ENCODE measurements around the gene PCP2.
A peak's percentile ranks its signal among the peaks of the same experiment; 100 is the strongest.

The PCP2 gene

DNA sequence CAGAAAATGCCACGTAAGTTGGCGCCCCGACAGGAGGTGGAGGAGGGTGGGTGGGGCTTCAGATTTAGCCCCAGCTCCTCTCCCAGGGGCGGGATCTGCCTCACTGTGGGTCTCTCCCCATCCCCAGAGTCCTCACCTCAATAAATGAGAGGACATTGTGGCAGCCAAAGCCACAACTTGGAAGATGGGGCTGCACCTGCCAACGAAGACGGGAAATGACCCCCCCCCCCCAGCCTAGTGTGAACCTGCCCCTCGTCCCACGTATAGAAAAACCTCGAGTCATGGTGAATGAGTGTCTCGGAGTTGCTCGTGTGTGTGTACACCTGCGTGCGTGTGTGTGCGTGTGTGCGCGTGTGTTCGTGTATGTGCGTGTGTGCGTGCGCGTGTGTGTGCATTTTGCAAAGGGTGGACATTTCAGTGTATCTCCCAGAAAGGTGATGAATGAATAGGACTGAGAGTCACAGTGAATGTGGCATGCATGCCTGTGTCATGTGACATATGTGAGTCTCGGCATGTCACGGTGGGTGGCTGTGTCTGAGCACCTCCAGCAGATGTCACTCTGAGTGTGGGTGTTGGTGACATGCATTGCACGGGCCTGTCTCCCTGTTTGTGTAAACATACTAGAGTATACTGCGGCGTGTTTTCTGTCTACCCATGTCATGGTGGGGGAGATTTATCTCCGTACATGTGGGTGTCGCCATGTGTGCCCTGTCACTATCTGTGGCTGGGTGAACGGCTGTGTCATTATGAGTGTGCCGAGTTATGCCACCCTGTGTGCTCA, 45.6 kb upstream of the PCP2 start:
- DNase-seq (ENCODE audit: low read depth): peak; percentile 14
- H3K4me3 ChIP-seq (ENCODE audit: low read length): no peak overlapping the region
- TF ChIP-seq, protein P1, sequence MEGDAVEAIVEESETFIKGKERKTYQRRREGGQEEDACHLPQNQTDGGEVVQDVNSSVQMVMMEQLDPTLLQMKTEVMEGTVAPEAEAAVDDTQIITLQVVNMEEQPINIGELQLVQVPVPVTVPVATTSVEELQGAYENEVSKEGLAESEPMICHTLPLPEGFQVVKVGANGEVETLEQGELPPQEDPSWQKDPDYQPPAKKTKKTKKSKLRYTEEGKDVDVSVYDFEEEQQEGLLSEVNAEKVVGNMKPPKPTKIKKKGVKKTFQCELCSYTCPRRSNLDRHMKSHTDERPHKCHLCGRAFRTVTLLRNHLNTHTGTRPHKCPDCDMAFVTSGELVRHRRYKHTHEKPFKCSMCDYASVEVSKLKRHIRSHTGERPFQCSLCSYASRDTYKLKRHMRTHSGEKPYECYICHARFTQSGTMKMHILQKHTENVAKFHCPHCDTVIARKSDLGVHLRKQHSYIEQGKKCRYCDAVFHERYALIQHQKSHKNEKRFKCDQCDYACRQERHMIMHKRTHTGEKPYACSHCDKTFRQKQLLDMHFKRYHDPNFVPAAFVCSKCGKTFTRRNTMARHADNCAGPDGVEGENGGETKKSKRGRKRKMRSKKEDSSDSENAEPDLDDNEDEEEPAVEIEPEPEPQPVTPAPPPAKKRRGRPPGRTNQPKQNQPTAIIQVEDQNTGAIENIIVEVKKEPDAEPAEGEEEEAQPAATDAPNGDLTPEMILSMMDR (IDR thresholded peaks at IDR 0.05; ENCODE audit: insufficient read depth, low read depth, low read length, missing control alignments): peak; percentile 29

DNA sequence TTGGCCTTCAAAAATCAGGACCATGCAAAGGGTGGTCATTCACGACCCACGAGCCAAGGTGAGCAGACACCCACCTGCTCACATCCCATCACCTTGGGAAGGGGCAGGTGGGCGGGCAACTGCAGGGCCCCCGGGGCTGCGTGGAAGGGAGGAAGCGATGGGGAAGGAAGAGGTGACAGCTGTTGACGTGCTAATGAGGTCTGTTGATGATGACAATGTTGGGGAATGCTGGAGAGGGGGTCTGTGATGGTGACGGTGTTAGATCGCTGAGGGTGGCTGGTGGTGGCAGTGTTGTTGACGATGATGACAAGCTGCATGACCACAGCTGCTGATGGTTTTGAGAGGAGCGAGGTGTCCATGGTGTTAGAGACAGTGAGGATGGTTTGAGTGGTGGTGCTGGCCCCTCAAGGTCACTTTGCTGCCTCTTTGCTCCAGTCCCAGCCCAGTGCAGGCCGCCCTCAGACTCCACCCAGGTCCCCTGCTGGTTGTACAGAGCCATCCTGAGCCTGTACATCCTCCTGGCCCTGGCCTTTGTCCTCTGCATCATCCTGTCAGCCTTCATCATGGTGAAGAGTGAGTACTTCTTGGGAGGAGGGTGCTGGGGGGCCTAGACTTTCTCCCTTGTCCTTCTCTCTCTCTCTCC, 44.3 kb upstream of the PCP2 start:
- no peak for DNase-seq (ENCODE audit: low read depth)
- no peak overlapping the region for H3K4me3 ChIP-seq (ENCODE audit: low read length)
- TF ChIP-seq, protein P1 (IDR thresholded peaks at IDR 0.05; ENCODE audit: insufficient read depth, low read depth, low read length, missing control alignments): no peak

DNA sequence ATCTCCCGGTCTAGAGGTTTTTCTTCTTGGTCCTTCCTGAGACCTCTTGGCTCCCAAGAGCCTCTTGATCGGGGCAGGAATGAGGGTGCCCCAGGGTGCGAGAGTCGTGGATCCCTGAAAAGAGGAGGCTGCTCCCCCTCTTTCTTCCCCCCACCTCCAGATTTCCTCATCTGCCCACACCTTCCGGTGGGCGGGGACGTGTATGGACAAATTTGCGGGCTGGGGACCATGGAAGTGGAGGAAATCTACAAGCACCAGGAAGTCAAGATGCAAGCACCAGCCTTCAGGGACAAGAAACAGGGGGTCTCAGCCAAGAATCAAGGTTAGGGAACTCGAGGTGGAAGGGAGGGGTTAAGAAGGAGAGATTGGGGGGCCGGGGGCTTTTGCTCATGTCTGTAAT, 43.3 kb upstream of the PCP2 start, which contains the start of gene MCEMP1:
TSS of gene MCEMP1 (plus strand) at position 237 of the 400 bp plus-strand sequence. CDS start at position 268, 31 bp downstream.
- H3K4me3 ChIP-seq (ENCODE audit: low read length): no peak within 1 kb of the TSS
- no peak for DNase-seq (ENCODE audit: low read depth)

DNA sequence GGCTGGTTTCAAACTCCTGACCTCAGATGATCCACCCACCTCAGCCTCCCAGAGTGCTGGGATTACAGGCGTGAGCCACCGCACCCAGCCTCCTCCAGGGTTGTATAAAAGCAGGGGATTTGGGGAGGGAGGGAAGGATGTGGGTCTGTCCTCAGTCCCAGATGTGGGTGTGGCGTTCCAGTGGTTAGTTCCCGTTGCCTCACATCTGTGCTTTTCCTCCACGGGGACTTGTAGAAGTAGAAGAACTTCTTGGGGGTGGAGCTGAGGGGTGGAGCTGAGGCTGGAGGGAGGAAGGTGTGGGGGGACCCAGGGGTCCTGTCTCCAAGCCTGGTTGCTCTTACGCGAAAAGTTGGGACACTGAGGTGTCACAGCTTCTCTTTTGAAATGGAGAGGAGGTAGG, 42.9 kb upstream of the PCP2 start:
- no peak for DNase-seq (ENCODE audit: low read depth)
- H3K4me3 ChIP-seq (ENCODE audit: low read length): no peak overlapping the region
- TF ChIP-seq, protein P1 (IDR thresholded peaks at IDR 0.05; ENCODE audit: insufficient read depth, low read depth, low read length, missing control alignments): no peak

More for the DNA sequence above, 43.3 kb upstream of the PCP2 start, which contains the start of gene MCEMP1:
- TF ChIP-seq, protein P1 (IDR thresholded peaks at IDR 0.05; ENCODE audit: insufficient read depth, low read depth, low read length, missing control alignments): no peak

DNA sequence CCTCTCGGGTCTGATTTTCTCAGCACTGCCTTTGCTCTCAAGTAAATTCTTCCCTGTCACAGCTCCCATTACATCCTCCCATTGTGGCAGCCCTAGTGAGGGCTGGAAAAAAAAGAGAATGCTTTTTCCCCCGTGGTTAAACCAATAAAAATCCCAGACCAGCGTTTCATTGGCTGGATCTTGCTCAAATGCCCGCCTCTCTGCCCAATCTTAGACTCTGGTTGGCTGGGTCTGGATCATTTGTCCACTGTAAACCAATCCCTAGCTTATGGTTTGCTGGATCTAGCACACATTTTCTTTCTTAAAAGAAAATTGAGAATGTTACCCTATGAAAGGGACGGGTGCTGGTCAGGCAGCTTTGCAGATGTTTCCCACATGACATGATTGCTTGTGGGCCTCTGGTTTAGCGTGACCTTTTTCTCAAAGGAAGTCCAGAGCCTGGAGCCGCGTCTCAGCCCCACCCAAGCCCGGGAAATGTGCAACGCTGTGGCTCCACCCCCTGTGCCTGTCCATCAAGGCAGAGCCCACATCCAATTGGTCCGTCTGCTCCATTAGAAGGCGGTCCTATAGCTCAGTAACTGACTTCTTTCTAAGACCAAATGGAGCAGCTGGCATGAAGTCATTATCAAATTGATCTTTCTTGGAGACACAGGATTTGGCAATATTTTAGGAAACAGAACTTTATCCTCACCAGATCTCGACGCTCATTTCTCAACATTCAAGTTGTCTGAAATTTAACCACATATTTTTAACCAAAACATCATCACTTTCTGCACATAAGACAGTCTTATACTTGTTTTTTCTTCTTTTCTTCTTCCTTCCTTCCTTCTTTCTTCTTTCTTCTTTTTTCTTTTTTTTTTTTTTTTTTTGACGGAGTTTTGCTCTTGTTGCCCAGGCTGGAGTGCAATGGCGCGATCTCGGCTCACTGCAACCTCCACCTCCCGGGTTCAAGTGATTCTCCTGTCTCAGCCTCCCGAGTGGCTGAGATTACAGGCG, 40.8 kb upstream of the PCP2 start:
- TF ChIP-seq, protein P1 (IDR thresholded peaks at IDR 0.05; ENCODE audit: insufficient read depth, low read depth, low read length, missing control alignments): no peak
- H3K4me3 ChIP-seq (ENCODE audit: low read length): no peak overlapping the region
- peak; percentile 59 for DNase-seq (ENCODE audit: low read depth)

DNA sequence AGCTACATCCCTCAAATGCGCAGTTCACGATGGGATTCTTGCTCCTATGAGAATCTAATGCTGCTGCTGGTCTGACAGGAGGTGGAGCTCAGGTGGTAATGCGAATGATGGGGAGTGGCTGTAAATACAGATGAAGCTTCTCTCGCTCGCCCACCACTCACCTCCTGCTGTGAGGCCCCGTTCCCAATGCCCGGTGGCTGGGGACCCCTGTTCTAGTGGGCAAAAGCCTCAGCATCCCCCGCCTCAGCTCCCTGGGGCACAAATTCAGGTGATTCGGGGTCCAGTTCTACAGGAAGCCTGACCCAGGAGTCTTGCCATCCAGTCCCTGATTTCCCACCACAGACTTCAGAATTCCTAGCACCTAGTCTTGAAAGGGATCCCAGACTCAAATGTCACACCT, 39.0 kb upstream of the PCP2 start:
- no peak overlapping the region for H3K4me3 ChIP-seq (ENCODE audit: low read length)
- TF ChIP-seq, protein P1 (IDR thresholded peaks at IDR 0.05; ENCODE audit: insufficient read depth, low read depth, low read length, missing control alignments): no peak
- no peak for DNase-seq (ENCODE audit: low read depth)

Measured in epithelial cell of esophagus (primary cell).